ENCODE results near the gene SEMA4B.

DNA sequence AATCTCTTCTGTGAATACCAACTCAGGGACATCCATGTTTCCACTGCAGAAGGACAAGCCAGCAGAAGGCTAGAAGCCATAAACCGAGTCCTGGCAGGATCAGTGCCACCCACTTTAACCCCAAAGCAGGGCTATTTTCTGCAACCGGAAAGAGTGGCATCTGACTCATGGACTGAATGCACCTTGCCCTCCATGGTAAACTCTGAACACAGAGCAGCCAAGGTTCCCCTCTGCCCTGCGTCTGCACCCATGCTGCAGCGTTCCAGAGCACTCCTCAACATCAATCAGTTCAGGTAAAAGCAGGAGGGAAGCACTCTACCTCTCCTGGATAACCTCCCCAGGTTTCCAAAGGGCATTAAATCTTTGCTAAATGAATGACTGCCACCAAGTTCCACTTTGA, 63.5 kb downstream of the SEMA4B start:
- TF ChIP-seq POLR2AphosphoS5 (IDR thresholded peaks at IDR 0.05; ENCODE audit: low read depth, low read length) (no peak), POLR2A (IDR thresholded peaks at IDR 0.05; ENCODE audit: low read depth, low read length) (no peak), TAF1 (IDR thresholded peaks at IDR 0.05; ENCODE audit: borderline replicate concordance, low read depth, low read length) (no peak)

Data from GM12892 (cell line).